MV-4-11 (cell line): ENCODE measurements around the gene CELF4.

Experiments used
- DNase-seq: peaks from one replicate; lab custom pipeline; 2025; lab: John Stamatoyannopoulos, UW

The CELF4 gene

GRCh38 chr18:37318360-37319355 lies 246.9 kb downstream of the CELF4 start:
- DNase-seq, result no peak

GRCh38 chr18:37317486-37317885 lies 248.1 kb downstream of the CELF4 start:
- no peak for DNase-seq

- DNase-seq, result no peak
These were observed 249.1 kb downstream of the CELF4 start for GRCh38 chr18:37316468-37316867.

GRCh38 chr18:37315935-37316334 lies 249.7 kb downstream of the CELF4 start:
- DNase-seq, result no peak

GRCh38 chr18:37314534-37314933 lies 251.1 kb downstream of the CELF4 start:
- no peak for DNase-seq

- no peak for DNase-seq
These were observed 252.0 kb downstream of the CELF4 start for GRCh38 chr18:37313624-37314023.

GRCh38 chr18:37309861-37310260 lies 255.7 kb downstream of the CELF4 start:
- DNase-seq, result no peak

GRCh38 chr18:37309059-37309458 lies 256.5 kb downstream of the CELF4 start:
- DNase-seq, result no peak

- DNase-seq, result no peak
These were observed 258.4 kb downstream of the CELF4 start for GRCh38 chr18:37307181-37307580.

- no peak for DNase-seq
These were observed 259.2 kb downstream of the CELF4 start for GRCh38 chr18:37306432-37306831.

GRCh38 chr18:37305066-37305465 lies 260.5 kb downstream of the CELF4 start:
- no peak for DNase-seq

- no peak for DNase-seq
These were observed 261.5 kb downstream of the CELF4 start for GRCh38 chr18:37304012-37304680.

GRCh38 chr18:37303009-37303408 lies 262.6 kb downstream of the CELF4 start:
- no peak for DNase-seq

- no peak for DNase-seq
These were observed 263.1 kb downstream of the CELF4 start for GRCh38 chr18:37302519-37302918.

GRCh38 chr18:37299471-37300304 lies 265.9 kb downstream of the CELF4 start:
- DNase-seq, result peak; percentile 92

- DNase-seq, result no peak
These were observed 266.8 kb downstream of the CELF4 start for GRCh38 chr18:37298816-37299215.

GRCh38 chr18:37297106-37297505 lies 268.5 kb downstream of the CELF4 start:
- DNase-seq, result no peak

- DNase-seq, result no peak
These were observed 270.6 kb downstream of the CELF4 start for GRCh38 chr18:37294951-37295350.

- no peak for DNase-seq
These were observed 272.2 kb downstream of the CELF4 start for GRCh38 chr18:37293359-37293758.

- DNase-seq, result no peak
These were observed 276.2 kb downstream of the CELF4 start for GRCh38 chr18:37289423-37289822.

- no peak for DNase-seq
These were observed 278.0 kb downstream of the CELF4 start for GRCh38 chr18:37287601-37288000.

GRCh38 chr18:37286801-37287200 lies 278.8 kb downstream of the CELF4 start:
- no peak for DNase-seq
